T-helper 1 cell treated with Interleukin-12 subunit alpha and Interleukin-12 subunit beta and Interleukin-4 antibody, amounts not matched to agents 30 μg/mL and 1 μg/mL, for 36 hours (primary cell): ENCODE results near the gene GNB5.
A peak's percentile ranks its signal among the peaks of the same experiment; 100 is the strongest.

Source experiments
- H3K27ac Mint-ChIP-seq: one replicate; pipeline ENCODE4 v1.8.0; 2021; ENCODE audit warnings: mild to moderate bottlenecking, mixed read lengths
- H3K27me3 Mint-ChIP-seq: one replicate; pipeline ENCODE4 v1.8.0; 2021; ENCODE audit warnings: low read depth, mixed read lengths
- H3K36me3 Mint-ChIP-seq: one replicate; pipeline ENCODE4 v1.8.0; 2021; ENCODE audit warnings: low read depth, mixed read lengths
- H3K4me1 Mint-ChIP-seq: one replicate; pipeline ENCODE4 v1.8.0; 2021; ENCODE audit warnings: low read depth, mixed read lengths
- H3K4me3 Mint-ChIP-seq: one replicate; pipeline ENCODE4 v1.8.0; 2021; ENCODE audit warnings: mild to moderate bottlenecking, moderate library complexity, mixed read lengths
- H3K9me3 Mint-ChIP-seq: one replicate; pipeline ENCODE4 v1.8.0; 2021; ENCODE audit warnings: mixed read lengths

The GNB5 gene

DNA sequence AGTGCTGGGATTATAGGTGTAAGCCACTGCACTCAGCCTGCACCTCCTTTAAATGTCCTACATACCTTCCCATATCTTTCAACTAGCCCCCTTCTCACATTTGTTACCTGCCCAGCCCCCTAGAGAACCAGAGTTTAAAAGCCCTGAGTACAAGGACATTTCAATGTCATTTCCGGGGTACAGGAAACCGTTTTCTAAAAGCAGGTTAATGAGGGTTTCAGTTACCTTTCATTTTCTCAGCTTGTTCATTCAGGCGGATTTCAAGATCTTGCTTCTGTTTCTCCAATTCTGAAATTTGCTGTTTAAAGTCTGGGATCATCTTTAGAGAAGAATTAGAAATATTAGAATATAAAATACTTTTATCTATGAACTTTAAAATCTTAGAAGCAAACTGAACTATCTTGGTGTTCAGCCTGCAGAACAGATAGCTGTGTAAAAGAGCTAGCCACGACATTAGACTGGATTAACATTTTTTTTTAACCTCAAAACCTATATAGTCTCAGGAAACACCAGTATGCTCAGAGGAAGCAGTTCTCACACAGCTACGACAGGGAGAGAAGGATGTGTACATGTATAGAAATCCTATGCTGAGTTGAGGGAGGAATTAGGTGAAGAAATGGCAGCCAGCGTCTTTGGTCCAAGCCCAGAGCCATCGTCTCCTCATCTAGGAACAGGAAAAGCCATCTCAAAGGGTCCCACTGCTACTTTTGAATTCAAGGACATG, 29.9 kb upstream of the GNB5 start:
- Mint-ChIP-seq H3K9me3 (no peaks in the 10 kb centered on the region), H3K4me3 (peak overlapping the region; percentile 74), H3K36me3 (peaks cover 2% of the 10 kb centered on the region), H3K27ac (peak overlapping the region; percentile 90), H3K4me1 (peaks cover 22% of the 10 kb centered on the region), H3K27me3 (no peaks in the 10 kb centered on the region)

- H3K9me3 Mint-ChIP-seq = no peaks in the 10 kb centered on the region
- H3K27me3 Mint-ChIP-seq = no peaks in the 10 kb centered on the region
- H3K36me3 Mint-ChIP-seq = peaks cover 2% of the 10 kb centered on the region
- peaks cover 22% of the 10 kb centered on the region for H3K4me1 Mint-ChIP-seq
- no peak overlapping the region for H3K27ac Mint-ChIP-seq
- H3K4me3 Mint-ChIP-seq = no peak overlapping the region
Measured at GRCh38 chr15:52220251-52220650, 29.1 kb upstream of the GNB5 start.

DNA sequence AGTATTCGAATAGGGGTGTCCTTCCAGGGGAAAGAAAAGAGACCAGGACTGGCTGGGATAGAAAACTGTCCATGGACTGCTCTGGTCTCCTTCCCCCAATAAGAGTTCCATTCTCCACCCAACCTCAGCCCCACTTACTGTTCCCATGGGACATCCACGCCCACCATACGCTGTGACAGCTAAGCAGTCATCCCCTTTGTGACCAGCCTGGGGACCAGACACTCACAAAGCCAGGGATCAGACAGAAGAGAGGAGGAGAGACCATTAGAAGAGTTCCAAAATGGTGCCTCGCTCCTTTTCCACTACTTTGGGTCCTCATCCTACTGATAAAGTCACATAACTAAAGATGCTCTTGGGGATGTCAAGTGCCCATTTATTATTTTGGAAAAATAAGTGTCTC, 27.6 kb upstream of the GNB5 start:
- Mint-ChIP-seq H3K36me3 (peaks cover 2% of the 10 kb centered on the region), H3K27me3 (no peaks in the 10 kb centered on the region), H3K4me1 (peaks cover 19% of the 10 kb centered on the region), H3K27ac (no peak overlapping the region), H3K9me3 (no peaks in the 10 kb centered on the region), H3K4me3 (no peak overlapping the region)

GRCh38 chr15:52218371-52218770, 27.2 kb upstream of the GNB5 start:
- Mint-ChIP-seq H3K27me3 (no peaks in the 10 kb centered on the region), H3K4me1 (peaks cover 19% of the 10 kb centered on the region), H3K9me3 (no peaks in the 10 kb centered on the region), H3K27ac (no peak overlapping the region), H3K36me3 (peaks cover 2% of the 10 kb centered on the region), H3K4me3 (no peak overlapping the region)

DNA sequence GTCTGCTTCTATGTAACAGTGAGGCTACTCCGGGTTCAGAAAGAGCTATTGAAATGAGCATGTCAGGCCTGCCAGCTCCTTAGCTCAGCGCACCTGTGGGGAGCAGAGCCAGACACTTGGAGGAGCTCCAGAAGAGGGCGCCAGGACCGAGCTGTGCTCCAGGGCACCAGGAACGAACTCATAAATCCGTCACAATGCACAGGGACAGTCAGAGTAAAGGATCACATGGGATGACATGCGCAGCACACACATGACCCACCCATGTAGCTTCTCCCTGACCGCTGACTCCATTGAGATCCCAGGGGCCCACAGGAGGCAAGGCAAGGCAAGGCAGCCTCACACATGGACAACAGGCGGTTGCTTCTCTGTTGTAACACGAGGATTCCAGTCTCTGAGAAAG, 26.0 kb upstream of the GNB5 start:
- Mint-ChIP-seq H3K9me3 (no peaks in the 10 kb centered on the region), H3K27ac (no peak overlapping the region), H3K36me3 (no peaks in the 10 kb centered on the region), H3K27me3 (no peaks in the 10 kb centered on the region), H3K4me1 (peaks cover 16% of the 10 kb centered on the region), H3K4me3 (no peak overlapping the region)

GRCh38 chr15:52214553-52214952, 23.4 kb upstream of the GNB5 start:
- H3K4me3 Mint-ChIP-seq = no peak overlapping the region
- no peaks in the 10 kb centered on the region for H3K27me3 Mint-ChIP-seq
- H3K27ac Mint-ChIP-seq = no peak overlapping the region
- peaks cover 3% of the 10 kb centered on the region for H3K4me1 Mint-ChIP-seq
- no peaks in the 10 kb centered on the region for H3K36me3 Mint-ChIP-seq
- no peaks in the 10 kb centered on the region for H3K9me3 Mint-ChIP-seq

DNA sequence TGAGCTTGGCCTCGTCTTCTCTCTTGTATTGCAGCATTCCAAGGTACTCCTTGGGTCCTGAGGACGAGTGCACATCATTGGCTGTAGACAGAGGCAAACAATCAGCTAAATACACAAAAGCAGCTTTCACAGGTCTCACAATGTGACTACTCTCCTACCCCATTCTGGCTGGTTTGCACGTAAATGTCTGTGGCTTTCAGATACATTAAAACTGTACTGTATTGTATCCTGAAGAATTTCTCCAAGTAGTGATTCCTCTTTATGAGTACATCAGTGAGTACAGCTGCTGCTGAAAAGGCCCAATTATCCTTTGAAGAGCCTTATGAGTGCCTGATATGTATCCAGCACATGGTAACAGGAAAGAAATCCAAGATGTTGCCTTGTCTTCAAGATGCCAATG, 22.0 kb upstream of the GNB5 start:
- Mint-ChIP-seq H3K36me3 (no peaks in the 10 kb centered on the region), H3K9me3 (no peaks in the 10 kb centered on the region), H3K4me3 (no peak overlapping the region), H3K4me1 (peaks cover 4% of the 10 kb centered on the region), H3K27ac (no peak overlapping the region), H3K27me3 (no peaks in the 10 kb centered on the region)

DNA sequence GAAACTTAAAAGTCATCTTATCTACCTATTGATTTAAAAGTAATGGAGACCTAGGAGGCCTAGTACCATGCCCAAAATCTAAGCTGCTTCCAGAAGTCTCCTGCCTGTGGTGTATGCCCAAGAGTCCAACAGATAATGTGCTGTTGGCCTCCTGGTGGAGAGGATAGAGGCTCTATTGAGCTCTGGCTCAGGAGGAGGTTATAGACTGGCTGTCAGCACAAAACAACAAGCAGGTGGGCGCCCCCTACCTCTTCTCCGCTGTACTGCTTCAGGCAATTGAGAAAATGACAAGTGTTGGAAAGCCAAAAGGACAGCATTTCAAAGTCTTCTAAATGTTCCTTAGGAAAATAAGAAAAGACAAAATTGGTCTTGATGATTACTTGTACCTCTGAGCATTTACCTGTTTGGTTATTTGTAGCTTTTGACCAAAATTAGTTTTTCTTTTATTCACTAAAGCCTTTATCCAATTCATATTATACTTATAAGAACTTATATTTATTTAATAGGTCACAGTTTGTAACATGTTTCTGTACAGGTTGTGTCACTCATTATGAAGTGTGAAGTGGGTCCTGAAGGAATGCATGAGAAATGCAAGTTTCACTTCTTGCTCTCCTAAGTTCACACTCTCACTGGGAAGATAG, 17.2 kb upstream of the GNB5 start:
- H3K9me3 Mint-ChIP-seq = no peaks in the 10 kb centered on the region
- H3K4me1 Mint-ChIP-seq = peaks cover 3% of the 10 kb centered on the region
- H3K27me3 Mint-ChIP-seq = no peaks in the 10 kb centered on the region

DNA sequence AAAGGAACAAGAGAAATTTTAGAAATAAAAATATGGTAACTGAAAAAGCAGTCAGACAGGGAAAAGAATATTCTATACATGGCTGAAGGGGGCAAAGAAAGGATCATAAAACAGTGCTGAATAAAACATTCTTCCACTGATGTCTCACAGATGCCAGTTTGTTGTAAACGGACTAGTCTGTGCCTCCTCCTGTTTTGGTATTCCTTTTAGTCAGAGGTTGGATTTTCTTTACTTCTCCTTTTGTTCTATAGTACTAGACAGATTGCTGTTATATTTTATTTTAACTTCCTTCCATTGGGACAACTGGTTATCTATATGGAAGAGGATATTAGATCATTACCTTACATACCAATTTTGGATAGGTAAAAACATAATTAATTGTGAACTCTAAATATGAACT, 16.0 kb upstream of the GNB5 start:
- H3K36me3 Mint-ChIP-seq = no peaks in the 10 kb centered on the region
- no peak overlapping the region for H3K4me3 Mint-ChIP-seq
- H3K4me1 Mint-ChIP-seq = peaks cover 2% of the 10 kb centered on the region
- H3K27ac Mint-ChIP-seq = no peak overlapping the region
- H3K9me3 Mint-ChIP-seq = no peaks in the 10 kb centered on the region
- H3K27me3 Mint-ChIP-seq = no peaks in the 10 kb centered on the region

More for the DNA sequence above, 17.2 kb upstream of the GNB5 start:
- Mint-ChIP-seq H3K27ac (no peak overlapping the region), H3K36me3 (no peaks in the 10 kb centered on the region), H3K4me3 (no peak overlapping the region)

DNA sequence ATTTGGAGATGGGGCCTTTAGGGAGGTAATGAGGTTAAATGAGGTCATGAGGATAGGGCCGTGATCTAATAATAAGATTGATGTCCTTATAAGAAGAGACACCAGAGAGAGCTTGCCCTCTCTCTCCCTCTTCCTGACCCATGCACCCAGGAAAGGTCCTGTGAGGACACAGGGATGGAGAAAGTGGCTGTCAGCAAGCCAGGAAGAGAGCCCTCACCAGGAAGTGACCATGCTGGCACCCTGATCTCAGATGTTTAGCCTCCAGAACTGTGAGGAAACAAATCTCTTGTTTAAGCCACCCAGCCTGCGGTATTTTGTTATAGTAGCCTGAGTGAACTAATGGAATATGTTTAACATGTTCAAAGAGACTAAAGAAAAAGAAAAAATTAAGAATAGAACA, 15.3 kb upstream of the GNB5 start:
- H3K4me3 Mint-ChIP-seq = no peak overlapping the region
- H3K9me3 Mint-ChIP-seq = no peaks in the 10 kb centered on the region
- H3K27me3 Mint-ChIP-seq = no peaks in the 10 kb centered on the region
- peaks cover 2% of the 10 kb centered on the region for H3K4me1 Mint-ChIP-seq
- no peak overlapping the region for H3K27ac Mint-ChIP-seq
- H3K36me3 Mint-ChIP-seq = no peaks in the 10 kb centered on the region

- Mint-ChIP-seq H3K4me1 (peaks cover 2% of the 10 kb centered on the region), H3K9me3 (no peaks in the 10 kb centered on the region), H3K27me3 (peaks cover 6% of the 10 kb centered on the region), H3K27ac (no peak overlapping the region), H3K4me3 (no peak overlapping the region), H3K36me3 (no peaks in the 10 kb centered on the region)
Measured at GRCh38 chr15:52204657-52205056, 13.5 kb upstream of the GNB5 start.

- H3K4me1 Mint-ChIP-seq = no peaks in the 10 kb centered on the region
- H3K27ac Mint-ChIP-seq = no peak overlapping the region
- no peaks in the 10 kb centered on the region for H3K36me3 Mint-ChIP-seq
- H3K9me3 Mint-ChIP-seq = no peaks in the 10 kb centered on the region
- H3K27me3 Mint-ChIP-seq = peaks cover 9% of the 10 kb centered on the region
- H3K4me3 Mint-ChIP-seq = no peak overlapping the region
Measured at GRCh38 chr15:52200831-52201365, 9.7 kb upstream of the GNB5 start.

DNA sequence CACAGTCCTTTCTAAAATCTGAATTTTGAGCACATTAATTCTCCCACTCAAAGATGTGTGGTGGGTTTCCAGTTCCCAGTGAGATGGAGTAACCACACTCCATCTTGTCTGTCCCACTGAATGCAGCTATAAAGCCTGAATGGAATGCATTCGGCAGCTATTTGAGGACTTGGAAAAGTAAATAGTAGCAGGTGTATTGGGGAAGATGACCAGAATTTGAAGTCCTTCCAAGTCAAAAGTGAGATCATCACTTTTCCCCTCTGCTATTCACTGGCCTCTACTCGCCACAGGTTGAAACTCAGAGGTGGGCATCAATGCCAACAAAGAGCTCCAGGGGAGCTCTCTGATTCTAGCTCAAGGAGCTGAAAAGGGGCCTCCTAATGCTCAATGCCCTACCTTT, 8.1 kb upstream of the GNB5 start:
- no peak overlapping the region for H3K27ac Mint-ChIP-seq
- H3K36me3 Mint-ChIP-seq = no peaks in the 10 kb centered on the region
- no peaks in the 10 kb centered on the region for H3K9me3 Mint-ChIP-seq

DNA sequence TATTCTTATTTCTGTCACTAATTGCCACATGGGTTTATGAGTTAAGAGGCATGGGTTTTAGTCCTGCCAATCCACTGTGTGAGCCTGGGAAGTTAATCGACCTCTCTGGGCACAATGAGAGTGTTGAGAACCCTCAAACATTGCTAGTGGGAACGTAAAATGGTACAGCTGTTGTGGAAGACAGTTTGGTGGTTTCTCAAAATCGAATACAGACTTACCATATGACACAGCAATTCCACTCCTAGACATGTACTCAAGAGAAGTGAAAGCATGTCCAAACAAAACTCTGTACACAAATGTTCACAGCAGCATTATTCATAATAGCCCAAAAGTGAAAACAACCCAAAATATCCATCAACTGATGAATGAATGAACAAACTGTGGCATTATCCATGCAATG, 5.7 kb upstream of the GNB5 start:
- peaks cover 9% of the 10 kb centered on the region for H3K27me3 Mint-ChIP-seq
- no peaks in the 10 kb centered on the region for H3K36me3 Mint-ChIP-seq
- H3K27ac Mint-ChIP-seq = no peak overlapping the region
- H3K4me1 Mint-ChIP-seq = no peaks in the 10 kb centered on the region
- H3K9me3 Mint-ChIP-seq = no peaks in the 10 kb centered on the region
- no peak overlapping the region for H3K4me3 Mint-ChIP-seq

More for the DNA sequence above, 8.1 kb upstream of the GNB5 start:
- Mint-ChIP-seq H3K27me3 (peaks cover 9% of the 10 kb centered on the region), H3K4me3 (no peak overlapping the region), H3K4me1 (no peaks in the 10 kb centered on the region)

DNA sequence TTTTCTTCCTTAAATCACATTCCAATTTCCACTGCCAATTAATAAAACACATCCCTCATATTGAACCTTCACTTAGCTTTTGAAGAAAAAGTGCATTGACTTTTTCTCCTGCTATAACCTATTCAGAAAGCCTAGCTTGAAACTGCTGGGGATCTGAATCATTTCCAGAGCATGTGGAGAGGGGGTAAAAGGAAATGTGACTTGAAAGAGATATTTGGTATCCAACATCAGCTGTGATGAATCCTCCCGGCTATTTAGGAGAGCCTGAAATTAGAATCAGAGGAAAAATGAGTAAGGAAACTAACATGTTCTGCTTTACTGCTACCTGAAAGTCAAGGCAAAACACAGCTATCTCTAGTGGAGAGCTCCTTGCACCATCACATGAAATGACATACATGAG, 2.6 kb upstream of the GNB5 start:
- Mint-ChIP-seq H3K4me3 (no peak overlapping the region), H3K4me1 (no peaks in the 10 kb centered on the region), H3K27me3 (no peaks in the 10 kb centered on the region), H3K36me3 (no peaks in the 10 kb centered on the region), H3K9me3 (no peaks in the 10 kb centered on the region), H3K27ac (no peak overlapping the region)
